Right ventricle myocardium inferior (tissue), 1 donor: ENCODE measurements around the gene CARS1. TPM values are rescaled to one million over a fixed set of nuclear protein-coding genes. Genes with fewer than 3 reads are reported as not detected.

Source experiments
- ATAC-seq: fragments of 200-7000 bp; cut with Tn5 transposase; one replicate; pipeline ENCODE4 v1.9.1; 2020; ENCODE audit warnings: mild to moderate bottlenecking, moderate library complexity
- DNase-seq: peaks from one replicate; pipeline ENCODE4 v3.0.0; 2021; ENCODE audit errors: missing footprints
- intact Hi-C: fragments of 100-400 bp; cut with DNase I; formaldehyde crosslinking; loops from one replicate; pipeline ENCODE4 v1.11.0; 2022
- total RNA-seq: library from RNA; stranded (reverse); fragmentation: NEBNext Ultra II Directional; extraction: Animal tissue kit (Norgen Biotek cat#: 25700); gene quantifications from one replicate; pipeline ENCODE4 v1.2.1, GENCODE V29; 2021
- donor health status: DM: no; HTN: yes; CAD: no; lungs with severe emphysema.

Gene CARS1
- total RNA-seq, 1 donor from 2014 or later, result 17.2 TPM

DNA sequence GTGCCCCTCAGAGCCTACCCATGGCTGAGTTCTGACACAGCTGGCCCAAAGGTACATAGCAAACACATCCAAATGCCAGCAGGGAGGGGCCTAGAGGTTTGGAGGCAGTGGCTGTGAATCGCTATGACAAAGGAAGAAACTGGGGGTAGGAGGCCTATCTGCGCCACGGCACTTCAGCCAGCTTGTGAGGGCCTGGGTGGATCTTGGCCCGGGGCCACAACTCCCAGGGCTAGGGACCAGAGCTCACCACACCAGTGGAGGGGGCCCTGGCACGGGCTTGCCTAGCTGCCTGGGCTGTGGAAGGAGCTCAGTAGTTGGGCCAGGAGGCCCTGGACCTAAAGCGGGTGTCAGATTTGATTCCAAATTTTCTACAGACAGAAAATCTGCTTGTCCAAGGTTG lies 55.7 kb downstream of the CARS1 start:
- DNase-seq (no peak), ATAC-seq (peak; percentile 73)
- intact Hi-C loops, result no loop called here

DNA sequence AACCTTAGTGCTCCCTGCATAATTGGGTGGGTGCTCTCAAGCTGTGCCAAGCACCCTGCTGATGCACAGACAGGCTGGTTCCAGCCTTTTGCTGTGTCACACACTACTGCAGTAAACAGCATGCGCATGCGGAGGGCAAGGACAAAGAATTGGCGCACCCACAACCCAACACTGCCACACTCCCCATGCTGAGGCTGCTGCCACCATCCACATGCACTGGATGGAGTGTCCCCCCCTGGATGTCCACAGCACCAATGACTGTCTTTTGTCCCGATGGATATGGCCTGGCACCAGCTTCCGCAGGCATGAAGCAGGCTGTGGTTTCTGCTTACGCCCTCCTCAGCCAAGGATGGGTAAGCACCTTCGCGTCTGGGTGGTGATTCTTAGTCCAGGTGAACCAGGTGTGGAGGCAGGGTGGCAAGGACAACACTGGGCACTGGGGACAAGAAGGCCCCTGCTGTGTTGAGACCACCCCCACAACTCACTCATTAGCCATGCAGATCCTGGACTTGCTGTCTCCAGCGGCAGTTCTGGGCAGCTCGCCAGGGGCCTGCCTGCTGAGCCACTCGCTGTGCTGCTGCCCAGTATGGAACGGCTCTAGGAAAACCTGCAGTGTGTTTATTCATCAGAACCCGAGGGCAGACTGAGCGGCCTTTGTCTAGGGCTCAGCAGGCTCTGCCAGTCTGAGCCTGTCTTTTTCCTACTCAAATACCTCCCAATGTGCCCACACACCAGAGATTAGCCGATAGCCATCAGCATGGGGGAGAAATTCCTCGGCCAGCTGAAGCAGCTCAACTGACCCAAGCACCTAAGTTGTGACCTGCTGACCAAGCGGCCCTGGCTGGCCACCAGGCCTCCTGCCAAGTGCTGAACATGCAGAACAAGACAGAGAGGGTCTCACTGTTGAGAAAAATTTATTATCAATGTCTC lies 56.9 kb downstream of the CARS1 start:
- DNase-seq, result peak; percentile 86
- peak; percentile 75 for ATAC-seq
- intact Hi-C loops, result no loop called here

DNA sequence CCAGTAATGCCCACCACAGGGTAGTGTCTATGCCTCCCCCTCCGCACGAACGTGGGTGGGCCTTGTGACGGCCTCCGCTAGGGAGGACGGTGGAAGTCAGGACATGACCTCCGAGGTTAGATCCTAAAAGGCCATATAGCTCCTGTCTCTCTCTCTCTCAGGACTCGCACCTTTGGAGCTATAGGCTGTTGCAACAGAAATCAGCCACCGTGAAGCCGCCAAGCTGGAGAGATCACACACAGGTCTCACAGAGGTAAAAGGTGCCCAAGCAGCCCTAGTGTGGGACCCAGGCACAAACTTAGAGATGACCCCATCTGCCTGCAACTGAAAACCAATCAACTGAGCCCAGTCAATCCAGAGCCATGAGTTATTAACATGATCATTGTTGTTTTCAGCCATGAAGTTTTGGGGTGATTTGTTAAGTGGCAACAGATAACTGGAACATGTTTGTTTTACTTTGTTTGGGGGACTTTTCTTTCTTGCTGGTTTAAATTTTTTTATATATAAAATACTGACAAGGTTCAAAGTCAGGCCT lies 57.7 kb downstream of the CARS1 start:
- intact Hi-C loops, result no loop called here
- ATAC-seq (no peak), DNase-seq (no peak)

DNA sequence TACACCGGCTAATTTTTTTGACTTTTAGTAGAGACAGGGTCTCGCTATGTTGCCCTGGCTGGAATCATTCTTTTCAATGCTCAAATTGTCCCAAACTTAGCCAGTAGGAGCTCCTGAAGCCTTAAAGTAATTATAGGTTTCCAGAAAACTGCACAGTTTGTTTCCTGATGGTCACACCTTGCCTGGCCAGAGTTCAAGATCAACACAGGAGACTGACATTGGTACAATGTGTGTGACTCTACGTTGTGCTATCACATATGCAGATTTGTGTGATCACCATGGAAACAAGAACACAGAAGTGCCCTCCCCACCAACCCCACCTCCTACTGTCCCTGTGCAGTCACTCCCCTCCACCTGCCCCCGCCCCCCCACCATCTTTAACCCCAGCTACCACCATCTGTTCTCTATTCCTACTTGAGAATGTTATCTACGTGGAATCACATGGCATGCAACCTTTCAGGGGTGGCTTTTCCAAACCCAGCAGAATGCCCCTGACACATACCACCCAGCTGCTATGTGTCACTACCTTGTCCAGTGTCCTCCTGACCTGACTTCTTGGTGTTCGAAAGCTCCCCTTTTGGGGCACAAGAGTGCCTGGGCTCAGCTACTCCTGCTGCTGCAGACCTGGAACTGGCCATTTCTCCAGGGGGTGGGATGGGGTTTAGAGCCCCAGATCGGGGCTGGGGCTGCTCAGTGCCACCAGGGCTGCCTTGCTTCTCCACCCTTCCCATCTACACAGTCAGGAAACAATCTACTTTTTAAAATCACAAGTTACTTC lies 59.0 kb downstream of the CARS1 start:
- ATAC-seq, result no peak
- no peak for DNase-seq
- intact Hi-C loops, result no loop called here

DNA sequence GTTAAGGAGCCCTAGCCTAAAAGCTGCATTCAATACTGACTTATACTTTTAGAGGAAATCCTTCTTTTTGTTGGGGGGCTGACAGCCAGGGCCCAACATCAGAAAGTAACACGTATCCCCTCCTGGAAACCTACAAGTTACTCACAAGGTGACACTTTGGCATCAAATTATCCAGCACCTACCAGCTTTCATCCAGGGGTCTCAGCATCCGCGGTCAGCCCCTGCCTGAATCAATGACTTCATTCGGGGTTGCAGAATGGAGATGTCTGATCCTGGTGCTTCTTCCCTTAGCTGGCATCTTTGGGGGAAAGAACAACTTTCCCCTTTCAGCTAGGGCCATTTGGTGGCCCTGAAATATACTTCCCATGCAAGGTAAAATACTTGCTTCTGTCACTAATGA lies 59.8 kb downstream of the CARS1 start:
- ATAC-seq, result no peak
- DNase-seq, result no peak
- intact Hi-C loops, result no loop called here

DNA sequence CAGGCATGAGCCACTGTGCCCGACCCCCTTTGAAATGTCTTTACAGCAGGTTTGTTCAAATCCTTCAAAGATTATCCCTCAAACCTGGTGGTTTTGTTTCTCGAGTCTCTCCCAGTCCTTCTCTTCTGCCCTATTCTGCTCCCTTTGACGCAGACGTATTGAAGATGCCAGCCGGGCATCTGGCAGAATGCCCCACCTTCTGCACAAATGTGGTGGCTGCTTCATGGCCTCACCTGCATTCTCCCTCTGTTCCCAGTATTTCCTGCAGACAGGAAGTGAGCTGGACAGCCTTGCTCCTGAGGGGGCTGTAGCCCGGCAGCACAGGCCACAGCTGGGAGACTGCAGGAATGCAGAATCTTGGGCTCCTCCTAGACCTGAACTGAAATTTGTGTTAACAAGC lies 60.2 kb downstream of the CARS1 start:
- DNase-seq (no peak), ATAC-seq (no peak)
- intact Hi-C loops, result no loop called here

DNA sequence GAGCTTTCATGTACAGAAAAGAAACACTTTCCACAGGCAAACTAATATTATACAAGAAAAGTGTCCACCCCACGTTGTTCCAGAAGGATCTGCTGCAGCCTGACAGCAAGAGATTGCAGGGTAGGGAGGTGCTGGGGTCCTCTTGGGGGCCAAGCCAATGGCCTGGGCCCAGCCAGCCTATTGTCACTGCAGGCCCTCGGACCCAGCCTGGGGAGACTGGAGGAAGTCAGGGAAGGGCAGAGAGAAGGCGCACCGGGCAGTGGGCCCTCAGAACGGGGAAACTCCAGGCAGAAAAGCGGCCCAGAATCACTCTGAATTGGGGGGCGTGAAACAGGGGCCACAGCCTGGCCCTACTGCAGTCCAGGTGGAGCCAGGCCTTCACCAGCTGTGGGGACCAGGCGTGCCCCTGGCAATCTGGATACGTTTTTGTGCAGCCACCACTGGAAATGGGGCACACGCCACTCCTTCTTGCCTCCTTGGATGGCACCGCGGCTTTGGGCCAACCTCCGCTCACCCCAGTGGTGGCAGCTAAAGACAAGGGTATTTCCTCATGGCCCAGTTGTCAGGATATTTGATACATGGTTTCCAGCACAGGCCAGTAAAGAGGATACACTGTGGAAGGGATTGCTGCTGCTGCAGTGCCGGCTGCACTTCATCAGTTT lies 61.2 kb downstream of the CARS1 start:
- intact Hi-C loops, result no loop called here
- ATAC-seq (no peak), DNase-seq (peak; percentile 57)

DNA sequence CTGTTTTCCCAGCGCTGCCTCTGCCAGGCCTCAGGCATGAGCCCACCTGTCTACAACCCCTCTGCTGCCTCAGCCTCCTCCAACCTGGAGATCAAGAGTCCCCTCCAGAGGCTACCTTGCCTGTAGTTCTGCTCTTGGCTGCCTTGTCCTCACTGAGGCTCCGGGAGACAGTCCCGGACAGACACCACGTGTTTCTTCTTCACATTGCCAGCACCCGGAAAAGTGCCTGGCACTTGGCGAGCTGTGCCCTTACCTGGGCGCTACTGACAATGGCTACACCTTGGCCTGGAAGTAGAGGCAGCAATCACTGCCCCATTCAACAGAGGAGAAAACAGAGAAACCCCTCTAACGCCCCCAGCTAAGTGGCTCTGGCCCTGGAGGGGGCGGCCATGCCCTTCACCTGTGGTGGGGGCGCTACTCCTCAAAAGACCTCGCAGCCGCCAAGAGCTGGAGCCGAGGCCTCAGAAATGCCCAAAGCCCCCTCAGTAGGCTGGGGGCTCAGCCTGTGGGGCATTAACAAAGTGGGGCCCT lies 62.1 kb downstream of the CARS1 start:
- DNase-seq, result no peak
- intact Hi-C loops, result no loop called here
- no peak for ATAC-seq

DNA sequence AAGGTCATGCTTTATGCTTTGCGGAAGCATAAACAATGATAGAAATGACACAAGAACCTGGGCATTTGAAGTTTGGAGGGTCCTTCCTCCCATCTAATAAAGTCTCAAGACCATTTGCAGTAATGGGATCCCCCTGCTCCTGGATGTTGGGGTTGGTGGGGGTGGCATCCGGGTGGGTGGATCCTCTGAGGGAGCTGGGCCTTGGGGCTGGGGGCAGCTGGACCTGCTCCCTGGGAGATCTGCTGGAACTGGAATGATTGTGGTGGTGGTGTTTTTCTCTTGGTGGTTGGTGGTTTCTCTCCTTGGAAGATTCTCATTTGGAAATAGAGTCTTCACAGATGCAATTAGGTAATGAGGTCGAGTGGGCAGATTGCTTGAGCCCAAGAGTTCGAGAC lies 62.9 kb downstream of the CARS1 start:
- DNase-seq (peak; percentile 44), ATAC-seq (no peak)
- intact Hi-C loops, result no loop called here

DNA sequence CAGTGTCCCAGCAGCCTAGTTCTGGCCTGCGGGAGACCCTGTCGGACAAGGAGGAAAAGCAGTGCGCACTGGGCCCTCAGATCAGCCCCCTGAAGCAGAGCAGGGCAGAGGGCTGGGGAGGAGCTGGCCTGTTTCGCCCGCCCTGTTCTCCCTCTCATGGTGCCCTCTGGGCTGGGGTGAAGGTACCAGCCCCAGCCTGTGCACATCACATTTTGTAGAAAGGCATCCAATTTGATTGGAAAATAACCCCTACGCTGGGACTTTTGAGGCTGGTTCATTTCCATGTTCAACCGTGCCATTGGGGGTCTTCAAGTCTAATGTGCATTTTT lies 64.3 kb downstream of the CARS1 start:
- ATAC-seq (no peak), DNase-seq (peak; percentile 23)
- intact Hi-C loops, result no loop called here

DNA sequence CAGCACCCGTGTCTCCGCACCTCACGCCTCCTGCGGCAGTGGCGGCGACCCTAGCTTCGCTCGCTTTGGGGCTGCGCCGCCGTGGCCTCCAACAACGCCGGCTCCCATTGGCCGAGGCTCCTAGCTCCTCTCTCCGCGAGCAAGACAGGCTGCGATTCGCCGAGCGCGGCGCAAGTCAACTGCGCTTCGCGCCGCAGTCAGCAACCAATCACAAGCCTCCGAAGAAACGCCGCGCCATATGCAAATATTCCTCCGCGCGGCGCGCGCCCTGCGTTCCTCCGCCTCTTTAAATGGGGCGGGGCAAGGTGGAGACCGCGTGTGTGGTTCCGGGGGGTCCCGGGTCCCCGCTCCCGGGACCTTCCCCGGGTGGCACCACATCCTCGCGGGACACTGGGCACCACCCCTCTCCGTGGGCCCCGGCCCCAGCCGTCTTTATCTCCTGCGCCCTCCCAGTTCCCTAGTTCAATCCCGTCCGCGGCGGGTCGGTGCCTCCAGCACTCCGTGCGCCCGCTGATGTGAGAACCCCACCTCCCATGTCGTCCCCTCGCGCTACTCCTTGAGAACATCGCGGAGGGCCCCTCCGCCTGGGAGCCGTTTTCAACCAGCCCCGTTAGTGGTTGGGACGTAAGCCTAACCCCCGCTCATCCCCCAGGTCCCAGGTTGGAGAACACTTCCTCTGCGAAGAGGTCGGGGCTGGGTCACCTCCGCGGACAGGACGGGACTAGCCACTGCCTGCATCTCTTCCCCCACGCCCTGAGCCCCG lies 64.8 kb downstream of the CARS1 start, which contains the start of gene NAP1L4:
NAP1L4 (minus strand) TSS at position 96 of the 763 bp plus-strand sequence. CDS start 13,109 bp downstream, outside the sequence.
- intact Hi-C loops, result no loop called here
- peak; percentile 99 for DNase-seq
- ATAC-seq, result peak; percentile 96

DNA sequence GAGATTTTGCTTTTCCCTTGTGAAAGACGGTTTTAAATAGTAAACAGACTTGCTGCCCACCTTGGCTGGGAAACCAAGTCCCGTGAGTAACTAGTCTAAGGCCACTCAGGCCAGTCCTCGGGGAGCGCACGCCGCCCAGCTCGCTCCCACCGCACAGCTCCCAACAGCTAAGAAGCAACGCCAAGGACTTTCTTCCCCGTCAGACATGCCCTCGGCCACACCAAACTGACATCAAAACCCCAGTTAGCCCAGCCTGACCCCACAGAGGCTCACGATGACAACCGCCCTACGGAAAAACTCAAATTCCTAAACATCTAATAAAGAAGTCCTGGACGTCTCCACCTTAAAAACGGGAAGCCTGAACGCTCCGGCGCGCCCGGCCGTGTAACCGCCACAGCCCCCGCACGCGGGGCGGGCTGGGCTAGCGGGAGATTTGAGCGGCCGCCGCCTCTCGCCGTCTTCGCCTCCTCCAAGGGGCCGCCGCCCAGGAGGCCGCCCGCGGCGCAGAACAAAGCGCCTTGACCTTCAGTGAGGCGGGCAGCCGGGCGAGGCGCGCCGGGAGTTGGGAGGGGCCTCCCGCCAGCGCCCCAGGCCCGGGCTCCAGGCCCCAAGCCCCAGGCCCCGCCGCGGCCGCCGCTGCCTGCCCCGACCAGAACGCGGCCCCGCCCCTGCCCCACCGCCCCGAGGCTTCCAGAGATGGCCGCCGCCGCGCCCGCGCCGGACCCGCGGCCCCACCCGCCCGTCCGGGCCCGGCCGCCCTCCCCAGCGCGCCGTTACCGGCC lies 65.6 kb downstream of the CARS1 start:
- DNase-seq (peak; percentile 69), ATAC-seq (peak; percentile 56)
- intact Hi-C loops, result no loop called here

DNA sequence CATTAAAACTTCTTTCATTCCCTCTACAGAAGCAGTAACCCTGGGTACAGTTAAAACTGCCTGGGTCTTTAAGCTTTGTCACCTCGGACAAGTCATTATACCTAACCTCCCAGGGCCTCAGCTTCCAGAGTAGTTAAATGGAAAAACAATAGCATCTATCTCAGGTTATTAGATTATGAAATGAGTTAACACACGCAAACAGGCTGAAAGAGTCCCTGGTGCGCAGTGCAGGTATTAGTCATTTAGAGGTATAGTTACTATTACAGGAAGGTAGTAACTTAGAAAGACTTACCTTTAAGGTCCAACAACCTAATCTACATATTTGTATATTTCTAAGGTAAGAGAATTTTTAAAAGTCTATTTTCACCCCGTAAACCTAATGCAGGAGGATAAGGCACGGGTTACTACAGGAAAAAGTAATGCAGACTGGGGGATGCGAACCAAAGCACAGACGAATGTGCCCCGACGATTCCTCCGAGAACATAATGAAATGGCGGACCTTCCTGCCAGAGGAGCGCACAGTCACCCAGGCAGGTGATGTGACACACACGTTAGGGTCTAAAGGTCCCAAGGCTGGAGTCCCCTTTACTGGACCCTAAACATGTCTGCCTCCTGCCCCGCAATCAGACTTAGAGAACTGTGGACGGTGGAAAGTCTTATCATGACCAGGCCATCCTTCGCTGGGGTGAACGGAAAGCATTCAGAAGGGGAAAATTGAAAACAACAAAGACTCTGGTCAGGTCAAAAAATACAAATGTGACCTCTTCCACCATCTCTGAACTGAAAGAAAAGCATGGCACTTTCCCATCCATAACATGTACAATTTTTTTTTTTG lies 66.4 kb downstream of the CARS1 start:
- DNase-seq (peak; percentile 37), ATAC-seq (no peak)
- intact Hi-C loops, result no loop called here

DNA sequence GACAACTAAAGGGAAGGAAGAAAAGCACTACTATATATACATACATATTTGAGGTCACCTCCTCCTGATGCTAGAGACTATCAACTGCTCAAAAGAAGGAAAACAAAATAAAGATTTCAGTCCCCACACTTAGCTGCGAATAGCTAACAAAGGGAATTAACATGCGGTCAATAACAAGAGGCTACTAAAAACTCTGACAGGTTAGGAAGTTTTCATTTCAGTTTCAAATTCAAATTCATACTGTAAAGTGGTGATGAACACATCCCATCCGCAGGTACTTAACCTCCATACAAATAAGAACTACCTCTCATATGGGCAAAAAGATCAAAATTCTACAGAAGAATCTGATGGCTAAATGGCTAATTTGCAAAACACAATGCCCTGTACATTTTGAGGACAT lies 67.7 kb downstream of the CARS1 start:
- no peak for DNase-seq
- intact Hi-C loops, result no loop called here
- no peak for ATAC-seq

DNA sequence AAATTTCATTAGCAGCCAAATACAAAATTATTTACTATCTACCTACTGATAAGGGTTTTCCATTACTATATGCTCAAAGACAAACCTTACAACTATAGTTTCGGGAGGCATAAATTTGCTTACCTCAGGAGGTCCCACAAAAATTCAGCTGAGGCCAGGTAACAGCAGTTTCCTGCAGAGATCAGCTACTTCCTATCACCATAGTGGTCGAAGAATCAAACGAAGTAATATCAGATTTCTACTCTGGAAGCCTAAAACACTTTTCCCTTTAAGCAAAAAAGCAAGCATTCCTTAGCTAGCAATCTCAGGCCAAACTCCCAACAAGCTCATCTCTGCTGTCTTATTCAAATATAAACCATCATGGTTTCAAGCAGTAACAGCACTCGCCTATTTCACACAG lies 68.2 kb downstream of the CARS1 start:
- DNase-seq, result no peak
- no peak for ATAC-seq
- intact Hi-C loops, result no loop called here

DNA sequence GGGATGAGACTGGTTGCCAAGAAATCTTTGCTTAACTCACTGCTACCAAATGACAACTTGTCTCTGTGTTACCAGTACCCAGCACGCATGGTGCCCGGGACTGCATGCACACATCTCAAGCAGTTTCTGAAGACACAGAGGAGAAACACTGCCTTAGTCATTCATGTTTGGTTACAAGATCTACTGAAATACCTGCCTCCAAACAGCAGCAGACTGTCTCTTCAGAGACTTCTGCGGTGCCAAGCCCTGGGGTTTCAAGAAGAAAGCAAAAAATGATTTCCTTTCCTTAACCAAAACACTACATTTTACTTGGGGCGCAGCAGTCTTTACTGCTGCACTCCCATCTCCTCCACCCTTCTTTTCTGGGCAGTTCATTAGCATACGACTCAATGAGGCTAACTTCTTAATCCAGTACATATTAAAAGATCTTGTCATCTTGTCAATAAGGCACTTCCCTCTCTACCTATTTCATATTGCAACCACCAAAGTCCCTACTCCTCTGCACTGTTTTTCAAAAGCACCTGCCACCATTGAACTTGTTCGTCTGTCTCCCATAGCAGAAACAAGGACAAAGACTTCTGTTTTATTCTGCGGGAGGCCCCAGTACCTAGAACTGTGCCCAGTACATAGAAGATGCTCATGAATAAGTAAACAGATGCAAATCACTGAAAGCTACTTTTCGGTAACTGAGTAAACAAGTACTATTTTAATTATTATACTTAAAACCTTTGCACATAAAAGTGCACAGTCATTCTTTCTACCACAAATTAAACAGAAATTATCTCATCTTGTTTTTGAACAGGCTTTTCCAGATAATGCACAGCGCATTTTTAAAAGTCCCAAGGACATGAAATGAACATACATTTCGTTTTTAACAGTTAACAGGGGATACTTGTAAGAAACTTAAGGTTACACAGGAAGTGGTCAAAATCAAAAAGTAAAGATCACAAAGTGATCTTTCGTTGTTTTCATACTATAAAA lies 69.1 kb downstream of the CARS1 start:
- DNase-seq (no peak), ATAC-seq (no peak)
- intact Hi-C loops, result no loop called here
